GM18951 (cell line): ENCODE data around the gene MYBPHL.
"Not testable (repeated sequence)": the region's sequence is repeated elsewhere in the genome, so short reads cannot be mapped to it uniquely, and the experiment has no call there.

Experiments
- POLR2A ChIP-seq: IDR thresholded peaks from 4 replicates; pipeline ENCODE4 v1.6.1; 2011; ENCODE audit warnings: mild to moderate bottlenecking; ENCODE audit not compliant: insufficient read length, insufficient read depth; ENCODE audit errors: extremely low read depth
- in situ Hi-C: fragments of 300-500 bp; cut with MboI; formaldehyde crosslinking; loops from one replicate; pipeline ENCODE4 v1.12.0; 2022; ENCODE audit warnings: low sequenced_read_pairs, mixed read lengths, inconsistent platforms; ENCODE audit not compliant: unreplicated experiment

The MYBPHL gene

GRCh38 chr1:109316506-109316905 is 9.7 kb upstream of the MYBPHL start:
- no peak for TF ChIP-seq POLR2A

DNA sequence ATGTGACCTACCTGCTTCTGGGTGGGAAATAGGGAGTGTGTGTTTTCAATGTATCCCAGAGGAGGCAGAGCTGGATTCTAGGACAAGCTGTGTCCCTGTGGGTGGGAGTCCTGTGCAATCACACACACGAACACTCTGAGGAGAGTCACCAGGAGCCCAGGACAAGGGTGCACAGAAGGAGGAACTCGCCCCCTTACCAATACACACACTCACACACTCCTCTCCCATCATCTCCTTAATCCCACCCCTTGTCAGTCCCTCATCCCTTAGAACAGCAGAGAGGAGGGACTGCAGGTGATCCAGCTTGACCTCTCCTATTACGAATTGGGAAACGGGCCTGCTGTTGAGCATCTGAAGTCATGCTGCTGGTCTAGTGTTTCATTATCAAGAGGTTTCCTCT is 8.5 kb upstream of the MYBPHL start:
- in situ Hi-C loops, result no loop called here
- no peak for TF ChIP-seq POLR2A

More at GRCh38 chr1:109316506-109316905, 9.7 kb upstream of the MYBPHL start:
- in situ Hi-C loops, result no loop called here

DNA sequence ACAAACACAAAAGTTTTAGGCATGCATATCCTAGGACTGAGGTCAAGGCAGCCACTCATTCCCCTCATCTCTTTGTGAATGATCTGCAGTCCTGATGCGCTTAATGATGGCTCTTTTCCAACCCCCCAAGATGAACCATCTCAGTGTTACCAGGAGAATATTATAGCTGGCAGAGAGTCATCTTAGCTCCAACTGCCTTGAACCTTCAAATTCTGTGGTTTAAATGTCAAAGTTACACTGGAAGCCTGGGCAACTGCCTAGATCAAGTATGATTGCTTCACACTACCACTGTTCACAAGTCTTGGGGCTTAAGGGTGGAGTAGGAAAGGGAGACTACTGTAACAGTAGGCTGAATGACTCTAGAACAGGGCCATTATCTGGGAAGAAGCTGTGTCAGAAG is 8.0 kb upstream of the MYBPHL start:
- TF ChIP-seq POLR2A, result no peak
- in situ Hi-C loops, result no loop called here

DNA sequence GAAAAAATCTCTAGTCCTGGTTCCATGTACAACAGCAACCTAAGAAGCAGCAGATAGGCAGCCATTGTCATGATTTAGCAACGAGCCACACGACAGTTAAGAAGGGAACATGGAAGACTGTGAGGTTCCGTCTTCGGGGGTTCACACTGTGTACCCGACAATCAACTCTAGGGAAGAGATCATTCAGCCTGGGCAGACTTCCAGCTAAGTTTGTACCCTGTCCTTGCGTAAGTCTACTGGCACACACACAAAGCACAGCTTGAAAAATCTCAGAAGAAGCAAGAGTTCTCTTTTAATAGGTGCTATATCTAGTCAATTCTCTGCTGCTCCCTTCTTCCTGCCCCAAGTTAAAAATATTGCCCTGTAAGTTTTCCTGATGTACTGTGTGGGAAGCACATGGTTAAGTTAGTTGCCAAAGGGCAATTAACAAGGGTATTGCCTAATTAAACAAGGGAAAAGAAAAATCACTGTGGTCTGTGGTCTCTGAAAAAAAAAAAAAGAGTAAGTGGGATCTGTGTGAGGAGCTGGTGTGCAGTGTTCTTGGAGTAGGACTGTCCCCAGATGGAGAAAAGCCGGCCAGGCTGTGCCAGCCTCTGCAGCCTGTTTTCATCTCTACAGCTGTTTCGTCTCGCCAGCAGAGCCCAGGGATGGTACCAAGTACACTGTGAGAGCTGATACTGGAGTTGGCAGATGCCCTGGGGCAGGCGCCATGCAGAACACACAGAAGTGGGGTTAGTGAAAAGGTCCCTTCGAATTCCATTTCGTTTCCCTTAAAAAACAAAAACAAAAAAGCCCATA is 6.4 kb upstream of the MYBPHL start:
- in situ Hi-C loops, result no loop called here
- no peak for TF ChIP-seq POLR2A

GRCh38 chr1:109312246-109312645 is 5.4 kb upstream of the MYBPHL start:
- in situ Hi-C loops, result no loop called here
- no peak for TF ChIP-seq POLR2A

DNA sequence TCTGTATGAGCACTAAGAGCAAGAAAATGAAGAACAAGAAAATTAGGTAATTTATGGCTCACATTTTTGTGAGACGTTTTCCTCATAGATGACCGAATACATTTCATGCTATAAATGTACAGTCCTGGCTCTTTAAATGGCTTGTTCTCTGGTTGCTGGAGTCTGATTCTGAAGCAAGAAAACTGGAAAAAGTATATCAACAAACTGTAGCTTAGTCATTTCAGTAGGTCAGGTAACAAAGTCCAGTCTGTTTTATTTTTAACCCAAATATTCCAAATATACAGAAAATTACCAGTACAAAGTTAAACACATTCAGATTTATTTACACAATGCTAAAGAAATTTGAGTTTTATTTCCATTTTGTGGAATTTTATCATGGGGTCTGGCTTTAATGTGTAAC is 2.5 kb upstream of the MYBPHL start:
- no peak for TF ChIP-seq POLR2A

DNA sequence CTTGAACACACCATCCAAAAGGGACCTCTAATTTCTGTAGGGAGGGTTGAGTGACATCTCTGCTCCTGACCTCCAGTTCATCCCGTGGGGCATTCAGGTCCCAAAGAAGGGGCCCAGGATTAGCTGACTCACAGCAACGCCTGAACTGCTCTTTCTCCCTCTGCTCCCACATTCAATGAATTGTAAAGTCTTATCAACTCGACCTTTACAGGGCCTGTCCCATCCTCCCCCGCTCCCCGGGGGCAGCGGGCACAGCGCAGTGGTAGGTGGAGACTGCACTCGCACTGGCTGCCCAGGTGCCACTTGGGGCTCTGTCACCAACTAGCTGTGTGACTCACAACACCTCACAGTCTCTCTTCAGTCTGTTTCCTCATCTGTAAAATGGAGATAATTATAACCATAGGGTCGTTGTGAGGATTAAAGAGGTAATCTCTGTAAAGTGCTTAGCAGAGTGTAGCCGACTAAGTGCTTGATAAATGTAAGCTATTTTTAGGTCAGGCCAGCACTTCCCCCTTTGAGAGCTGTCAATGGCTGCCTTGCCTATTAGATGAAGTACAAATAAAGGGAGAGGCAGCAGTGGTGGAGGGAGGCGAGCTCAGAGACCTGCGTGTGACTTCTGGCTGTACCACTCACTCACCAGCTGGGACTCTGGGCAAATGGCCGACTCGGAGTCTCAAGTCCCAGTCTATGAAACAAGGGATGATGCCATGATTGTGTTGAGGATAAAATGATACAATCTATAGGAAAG is 637 bp upstream of the MYBPHL start:
- in situ Hi-C loops, result no loop called here
- TF ChIP-seq POLR2A, result no peak

More for the DNA sequence above, 2.5 kb upstream of the MYBPHL start:
- in situ Hi-C loops, result no loop called here

- in situ Hi-C loops, result not testable (repeated sequence)
Measured at GRCh38 chr1:109305991-109306390, 820 bp downstream of the MYBPHL start.

GRCh38 chr1:109304226-109304920 is 2.4 kb downstream of the MYBPHL start:
- in situ Hi-C loops, result no loop called here
- TF ChIP-seq POLR2A, result no peak

DNA sequence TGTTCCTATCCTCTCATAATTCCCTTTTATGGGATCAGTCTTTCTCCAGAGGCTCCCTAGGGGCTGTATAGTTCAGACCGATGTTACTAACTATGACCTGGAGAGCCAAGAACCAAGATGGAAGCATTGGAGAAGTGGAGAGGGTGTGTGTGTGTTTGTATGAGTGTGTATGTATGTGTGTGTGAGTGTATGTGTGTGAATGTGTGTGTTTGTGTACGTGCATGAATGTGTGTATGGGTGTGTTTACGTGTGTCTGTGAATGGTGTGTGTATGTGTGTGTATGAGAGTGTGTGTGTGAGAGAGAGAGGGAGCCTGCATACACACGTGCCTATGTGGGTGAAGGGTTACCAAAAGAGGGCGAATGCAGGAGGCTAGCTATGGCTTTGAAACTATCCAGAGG is 4.9 kb downstream of the MYBPHL start:
- in situ Hi-C loops, result no loop called here
- no peak for TF ChIP-seq POLR2A

- no peak for TF ChIP-seq POLR2A
- in situ Hi-C loops, result no loop called here
Measured at GRCh38 chr1:109300650-109301151, 6.1 kb downstream of the MYBPHL start.

DNA sequence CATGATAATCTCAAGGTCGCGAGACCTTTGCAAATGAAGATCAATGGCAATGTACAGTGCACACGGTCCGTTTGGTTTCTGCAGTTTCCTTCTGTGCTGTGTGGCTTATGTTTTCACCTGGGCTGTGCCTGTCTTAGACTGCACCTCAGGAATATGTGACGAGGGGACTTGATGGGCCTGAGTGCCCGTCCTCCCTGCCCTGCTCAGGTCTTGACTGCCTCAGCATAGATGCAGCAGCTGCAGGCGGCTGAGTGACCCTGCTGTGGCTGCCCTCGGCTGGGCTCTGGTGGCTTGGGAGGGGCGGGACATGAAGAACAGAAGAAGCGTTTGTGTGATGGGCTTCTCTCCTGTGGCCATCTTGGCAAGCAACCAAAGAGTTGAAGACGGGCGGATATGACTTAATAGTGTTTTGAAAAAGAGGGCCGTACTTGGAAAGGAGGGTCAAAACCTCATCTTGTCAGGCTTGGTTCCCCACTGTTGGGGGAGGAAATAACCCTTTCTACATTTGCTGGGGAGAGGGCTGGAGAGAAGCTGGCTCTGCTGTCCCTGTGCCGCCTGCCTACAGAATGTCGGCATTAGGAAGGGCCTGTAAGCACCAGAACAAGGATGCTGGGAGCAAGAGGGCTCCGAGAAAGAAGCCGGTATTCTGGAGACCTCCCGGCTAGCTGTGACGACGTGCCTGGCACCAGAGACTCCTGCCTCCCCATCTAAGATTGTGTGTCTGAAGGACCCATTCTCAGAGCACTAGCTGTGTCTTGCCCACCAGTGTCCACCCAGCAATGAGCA is 7.1 kb downstream of the MYBPHL start:
- in situ Hi-C loops, result loop anchor here (5.0 kb wide), 1 partner anchor 63 kb away; no protein-coding TSS in a partner anchor

More for the DNA sequence above, 7.1 kb downstream of the MYBPHL start:
- TF ChIP-seq POLR2A, result no peak
